Activated CD4-positive, alpha-beta T cell treated with anti-CD3 and anti-CD28 coated beads, Interleukin-2, amount 50 U/mL, for 16 hours (primary cell): Measurements from ENCODE around the gene RPL3.

Experiments used
- DNase-seq: peaks from one replicate; pipeline ENCODE4 v3.0.0-alpha.2; 2020

The RPL3 gene

DNA sequence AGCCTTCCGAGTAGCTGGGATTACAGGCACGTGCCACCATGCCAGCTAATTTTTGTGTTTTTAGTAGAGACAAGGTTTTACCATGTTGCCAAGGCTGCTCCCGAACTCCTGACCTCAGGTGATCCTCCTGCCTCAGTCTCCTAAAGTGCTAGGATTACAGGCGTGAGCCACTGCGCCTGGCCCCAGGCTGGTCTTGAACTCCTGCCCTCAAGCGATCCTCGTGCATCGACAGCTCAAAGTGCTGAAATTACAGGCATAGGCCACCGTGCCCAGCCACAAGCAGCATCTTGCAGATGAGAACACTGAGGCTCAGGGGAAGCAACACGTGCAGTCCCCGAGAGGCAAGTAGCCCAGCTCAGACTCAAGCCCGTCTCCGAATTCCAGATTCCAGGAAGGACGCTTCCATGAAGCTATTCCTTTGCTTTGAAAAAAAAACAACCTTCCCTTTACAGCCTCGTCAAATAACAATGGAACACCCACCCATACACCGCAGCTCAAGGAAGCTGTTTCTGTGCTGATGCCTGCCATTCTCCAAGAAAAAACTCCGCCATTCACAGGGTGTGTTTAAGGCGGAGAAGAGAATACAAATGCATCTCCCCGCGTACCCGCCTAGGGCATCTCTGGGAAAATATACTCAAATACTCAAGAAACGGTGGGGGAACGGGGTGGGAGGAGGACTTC, 40.1 kb downstream of the RPL3 start:
- no peak for DNase-seq

DNA sequence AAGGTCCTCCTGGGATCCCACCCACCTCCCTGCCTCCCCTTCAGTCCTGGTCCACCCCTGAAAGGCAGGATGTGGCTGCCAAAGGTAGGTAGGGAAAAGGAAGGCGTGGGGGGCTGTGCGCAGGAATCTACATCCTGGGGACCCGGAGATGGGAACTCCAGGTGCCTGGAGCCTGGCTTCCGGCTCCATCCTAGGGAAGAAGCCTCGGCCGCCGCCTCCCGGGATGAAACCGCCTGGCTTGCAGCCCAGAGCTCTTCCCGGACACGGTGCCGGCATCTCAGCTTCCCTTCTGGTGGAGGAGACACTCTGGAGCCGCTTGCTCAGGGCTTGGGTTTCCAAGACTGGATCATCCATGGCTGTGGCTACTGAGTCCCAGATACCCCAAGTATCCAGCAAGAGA, 41.4 kb downstream of the RPL3 start:
- no peak for DNase-seq

DNA sequence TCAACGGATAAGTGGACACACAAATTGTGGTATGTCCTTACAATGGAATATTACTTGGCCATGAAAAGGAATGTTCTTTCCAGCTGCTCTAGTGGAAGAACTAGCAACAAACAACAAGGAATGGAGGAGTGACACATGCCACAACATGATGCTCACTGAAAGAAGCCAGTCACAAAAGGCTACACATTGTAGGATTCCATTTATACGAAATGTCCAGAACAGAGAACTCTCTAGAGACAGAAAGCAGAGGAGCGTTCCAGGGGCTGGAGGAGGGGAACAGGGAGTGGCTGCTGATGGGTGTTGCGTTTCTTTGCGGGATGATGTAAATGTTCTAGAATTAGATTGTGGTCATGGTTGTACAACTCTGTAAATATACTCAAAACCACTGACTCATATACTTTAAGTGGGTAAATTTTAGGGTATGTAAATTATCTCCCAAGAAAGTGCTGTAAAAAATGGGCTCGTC, 42.2 kb downstream of the RPL3 start:
- DNase-seq, result no peak

DNA sequence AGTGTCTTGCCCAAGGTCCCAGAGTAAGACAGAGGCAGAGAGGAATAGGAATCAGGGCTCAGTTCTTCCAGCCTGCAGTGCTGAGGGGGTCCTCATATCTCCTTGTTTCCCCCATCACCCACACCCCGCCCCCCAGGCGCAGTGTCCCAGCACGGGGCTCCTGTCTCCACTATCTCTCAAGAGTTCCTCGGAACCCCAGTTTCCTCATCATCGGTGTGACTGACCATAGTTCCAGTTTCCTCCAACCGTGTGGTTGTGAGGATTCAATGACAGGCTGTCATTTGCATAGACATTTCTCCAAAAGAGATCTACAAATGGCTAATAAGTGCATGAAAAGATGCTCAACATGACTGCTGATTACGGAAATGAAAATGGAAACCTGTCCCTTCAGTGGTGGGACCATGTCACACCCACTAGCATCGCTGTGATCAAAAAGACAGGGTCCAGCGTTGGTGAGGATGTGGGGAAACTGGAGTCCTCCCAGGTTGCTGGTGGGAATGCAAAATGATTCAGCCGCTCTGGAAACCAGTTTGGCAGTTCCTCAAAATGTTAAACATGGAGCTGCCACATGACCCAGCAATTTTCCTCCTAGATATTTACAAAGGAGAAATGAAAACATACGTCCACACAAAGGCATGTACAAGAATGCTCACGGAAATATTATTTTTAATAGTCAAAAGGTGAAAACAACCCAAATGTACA, 42.8 kb downstream of the RPL3 start:
- no peak for DNase-seq

DNA sequence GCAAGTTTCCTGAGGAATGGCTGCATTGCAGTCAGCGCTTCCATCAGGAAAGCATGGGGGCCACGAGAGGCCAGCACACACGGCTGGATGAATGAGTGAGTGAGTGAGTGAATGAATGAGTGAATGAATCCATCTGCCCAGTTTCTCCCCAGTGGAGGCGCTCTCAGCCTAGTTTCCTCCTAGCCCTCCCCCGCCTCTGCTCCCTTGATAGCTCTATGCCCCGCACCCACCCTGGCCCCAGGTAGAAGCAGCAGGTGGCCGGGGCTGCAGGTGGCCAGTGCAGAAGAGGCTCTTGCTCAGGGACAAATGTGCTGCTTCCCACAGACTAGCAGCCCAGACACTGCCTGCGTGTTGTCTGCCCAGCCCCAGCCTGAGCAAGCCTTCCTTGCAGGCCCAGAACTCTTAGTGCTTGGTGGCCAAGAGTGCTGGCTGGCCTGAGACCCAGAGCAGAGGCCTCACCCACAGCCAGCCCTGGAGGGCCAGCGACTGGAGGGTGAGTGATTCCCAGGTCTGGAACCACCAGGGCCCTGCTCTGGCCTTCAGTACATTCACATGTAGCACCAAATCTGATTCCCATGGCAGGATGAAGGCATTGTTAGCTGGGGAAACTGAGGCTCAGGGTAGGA, 43.5 kb downstream of the RPL3 start:
- no peak for DNase-seq

DNA sequence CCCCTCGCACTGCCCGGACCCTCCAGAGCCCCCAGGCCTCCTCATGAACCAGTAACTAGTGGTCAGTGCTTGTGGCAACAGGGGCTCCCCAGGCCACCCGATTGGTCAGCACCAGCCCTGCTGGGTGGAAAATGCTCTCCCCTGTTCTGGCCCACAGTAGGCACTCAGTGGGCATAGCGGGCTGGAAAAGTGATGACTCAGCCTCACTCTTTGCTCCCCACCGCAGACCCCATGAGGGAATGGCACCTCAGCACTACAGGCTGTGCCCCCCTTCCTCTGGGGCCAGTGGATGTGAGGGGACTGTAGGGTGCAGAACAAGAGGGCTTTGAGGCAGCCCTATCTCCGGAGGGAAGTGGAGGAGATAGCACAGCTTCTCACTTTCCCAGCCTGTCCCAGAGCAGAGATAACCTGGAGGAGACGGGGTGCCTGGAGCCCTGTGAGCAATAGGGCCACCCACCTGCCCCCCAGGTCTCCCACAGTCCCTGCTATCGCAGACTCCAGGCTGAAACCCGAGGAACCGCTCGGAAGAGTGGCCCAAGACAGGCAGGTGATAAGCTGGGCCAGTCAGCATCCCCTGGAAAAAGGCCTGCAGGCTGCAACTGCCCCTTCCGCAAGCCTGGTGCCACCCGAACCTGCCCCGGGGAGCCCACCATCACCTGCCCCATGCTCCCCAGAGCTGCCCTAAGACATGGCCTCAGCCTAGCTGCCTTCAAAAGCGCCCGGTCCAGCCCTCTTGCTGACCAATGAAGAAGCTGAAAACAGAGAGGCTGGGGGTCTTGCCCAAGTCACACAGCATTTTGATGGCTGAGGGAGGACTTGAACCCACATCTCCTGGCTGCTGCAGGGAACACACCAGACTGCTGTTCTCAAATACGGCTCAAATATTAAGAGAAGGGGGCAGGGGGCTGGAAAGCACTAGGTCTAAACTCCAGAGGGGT, 45.2 kb downstream of the RPL3 start:
- DNase-seq, result no peak

DNA sequence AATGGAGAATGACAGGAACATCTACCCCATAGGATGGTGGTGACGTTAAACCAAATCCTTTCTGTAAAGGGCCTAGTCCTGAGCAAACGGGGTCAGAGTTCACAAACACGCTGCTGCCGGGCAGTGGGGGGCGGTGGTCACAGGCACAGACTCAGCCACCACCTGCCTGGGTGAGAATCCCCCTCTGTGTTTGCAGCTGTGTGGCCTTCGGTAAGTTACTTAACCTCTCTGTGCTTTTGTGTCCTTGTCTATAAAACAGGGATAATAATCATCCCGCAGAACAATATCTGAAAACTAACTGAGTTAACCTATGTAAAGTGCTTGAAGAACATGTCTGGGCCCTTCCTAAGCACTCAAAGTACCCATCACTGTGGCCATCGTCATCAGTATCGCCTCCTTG, 48.6 kb downstream of the RPL3 start:
- DNase-seq, result no peak

DNA sequence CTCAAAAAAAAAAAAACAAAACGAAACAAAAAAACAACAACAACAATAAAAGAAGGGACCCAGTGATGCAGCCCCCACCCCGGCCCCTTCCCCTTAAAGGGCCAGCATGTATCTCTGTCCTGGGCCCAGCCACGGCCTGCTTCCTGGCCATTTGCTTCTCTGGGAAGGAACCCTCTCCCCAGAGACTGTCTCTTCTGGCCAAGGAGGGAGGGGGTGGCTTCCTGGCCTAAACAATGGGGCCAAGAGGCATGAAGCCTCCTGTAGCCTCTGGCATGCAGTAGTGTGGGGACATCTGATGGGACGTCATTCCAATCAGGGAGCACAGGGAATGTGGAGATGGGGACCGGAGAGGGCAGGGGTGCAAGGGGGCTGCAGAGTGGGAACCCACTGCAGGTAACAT, 49.1 kb downstream of the RPL3 start:
- DNase-seq, result no peak

DNA sequence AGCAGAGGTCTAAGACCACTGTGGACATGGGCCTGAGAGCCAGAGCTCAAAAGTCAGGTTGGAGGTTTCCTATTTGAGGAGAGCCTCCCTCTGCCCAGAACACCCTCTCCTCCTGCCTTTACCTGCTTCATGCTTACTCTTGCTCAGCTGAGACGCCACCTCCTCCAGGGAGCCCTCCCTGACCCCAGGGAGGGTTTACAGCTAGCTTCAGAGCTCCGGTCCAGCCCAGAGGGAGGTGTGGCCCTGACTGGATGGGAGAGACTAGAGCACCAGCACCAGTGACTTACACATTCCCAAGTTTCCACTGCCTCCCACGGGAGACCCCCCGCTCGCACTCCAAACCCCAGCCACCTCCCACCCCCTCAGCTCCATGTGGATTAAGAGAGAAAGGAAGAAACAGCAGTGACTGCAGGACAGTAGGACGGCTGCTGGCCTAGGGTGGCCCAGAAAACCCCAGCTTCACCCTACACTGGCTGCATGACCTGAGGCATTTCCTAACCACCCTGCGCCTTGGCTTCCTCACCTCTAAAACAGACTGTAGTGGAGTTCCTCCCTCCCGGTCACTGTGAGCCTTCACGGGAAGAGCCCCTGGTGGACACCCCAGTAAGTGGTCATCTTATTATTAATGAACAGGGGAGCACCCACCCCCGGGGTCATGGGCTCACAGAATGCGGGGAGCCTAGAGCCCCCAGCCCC, 50.2 kb downstream of the RPL3 start:
- DNase-seq, result no peak

DNA sequence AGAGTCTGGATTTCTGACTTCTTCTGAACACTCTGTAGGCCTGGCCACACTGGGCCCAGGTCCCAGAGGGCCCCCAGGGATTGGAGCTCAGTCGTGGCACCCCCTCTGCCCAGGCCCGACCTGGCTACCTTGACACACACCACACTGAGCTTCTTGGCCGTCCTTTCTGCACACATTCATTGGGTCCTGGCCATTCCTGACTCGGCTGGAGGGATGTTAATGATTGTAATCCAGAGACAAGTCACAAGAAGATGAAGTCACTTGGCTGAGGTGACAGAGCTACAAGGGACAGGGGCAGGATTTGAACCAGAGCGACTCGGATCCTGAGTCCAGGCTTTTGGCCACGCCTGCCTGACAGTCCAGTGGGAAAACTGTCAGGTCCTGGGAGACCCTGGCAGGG, 50.8 kb downstream of the RPL3 start:
- no peak for DNase-seq

DNA sequence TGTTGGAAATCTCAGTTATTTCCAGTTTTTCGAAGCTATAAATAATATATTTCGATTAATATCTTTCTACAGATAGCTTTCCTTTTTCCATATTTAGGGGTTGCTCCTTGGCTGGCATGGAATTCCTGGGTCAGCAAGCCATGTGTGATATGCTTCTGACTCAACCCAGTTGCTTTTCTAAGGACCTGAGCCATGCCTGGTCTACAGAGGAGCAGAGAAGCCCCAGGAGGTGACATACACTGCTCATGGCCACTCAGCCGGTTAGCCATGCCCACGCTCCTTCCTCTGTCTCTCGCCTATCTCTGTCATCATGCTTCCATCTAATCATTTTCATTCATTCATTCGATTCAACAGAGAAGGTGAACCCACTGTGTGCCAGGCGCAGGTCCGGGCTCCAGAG, 51.4 kb downstream of the RPL3 start:
- no peak for DNase-seq

DNA sequence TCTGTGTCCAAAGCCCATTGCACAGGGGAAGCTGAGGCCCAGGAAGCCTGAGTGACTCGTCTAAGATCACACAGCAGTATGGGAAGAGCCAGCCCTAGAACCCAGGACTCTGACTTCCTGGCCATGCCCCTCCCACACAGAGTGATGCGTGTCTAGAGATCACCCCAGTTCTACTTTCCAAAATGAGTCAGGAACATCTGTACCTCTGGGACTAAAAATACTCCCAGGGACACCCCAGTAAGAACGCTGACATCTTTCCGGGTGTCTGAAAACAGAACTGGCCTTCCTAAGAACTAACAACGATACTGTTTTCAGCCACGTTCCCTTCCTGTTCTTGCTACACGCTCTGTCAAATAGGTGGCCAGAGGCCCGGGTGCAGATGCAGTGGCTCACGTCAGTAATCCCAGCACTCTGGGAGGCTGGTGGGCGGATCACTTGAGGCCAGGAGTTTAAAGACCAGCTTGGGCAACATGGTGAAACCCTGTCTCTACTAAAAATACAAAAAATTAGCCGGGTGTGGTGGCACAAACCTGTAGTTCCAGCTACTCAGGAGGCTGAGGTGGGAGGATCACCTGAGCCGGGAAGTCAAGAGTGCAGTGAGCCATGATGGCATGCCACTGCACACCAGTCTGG, 52.9 kb downstream of the RPL3 start:
- peak; percentile 78 for DNase-seq

DNA sequence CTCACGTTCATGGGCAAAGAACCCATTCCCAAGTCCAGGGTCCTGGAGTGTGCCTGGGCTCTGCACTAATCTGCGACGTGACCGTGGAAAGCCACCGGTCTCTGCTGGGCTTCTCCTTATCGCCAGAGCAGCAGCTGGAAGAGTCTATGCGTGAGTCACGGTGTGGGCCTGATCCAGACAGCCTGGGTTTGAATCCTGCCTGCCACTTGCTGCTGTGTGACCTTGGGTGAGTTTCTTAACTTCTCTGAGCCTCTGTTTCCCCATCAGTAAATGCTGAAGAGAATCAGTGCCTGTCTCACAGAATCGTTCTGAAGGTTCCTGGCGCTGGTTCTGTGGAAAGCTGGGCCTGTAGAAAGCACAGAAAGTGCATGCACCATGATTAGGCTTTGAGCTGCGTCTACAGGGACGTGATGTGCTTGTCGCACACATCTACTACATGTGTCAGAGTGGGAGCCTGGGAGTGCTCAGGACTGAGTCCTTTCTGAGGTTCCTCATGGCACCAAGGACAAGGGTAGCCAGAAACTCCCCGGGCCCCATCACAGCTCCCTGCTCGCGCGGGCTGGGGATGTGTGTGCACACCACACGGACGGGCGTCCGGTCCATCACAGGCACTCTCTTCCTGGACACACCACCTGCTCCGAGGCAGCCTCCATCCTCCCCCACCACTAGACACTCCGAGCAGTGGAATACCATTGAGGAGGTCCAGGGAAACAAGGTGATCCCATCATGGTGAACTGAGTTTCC, 54.1 kb downstream of the RPL3 start:
- no peak for DNase-seq

DNA sequence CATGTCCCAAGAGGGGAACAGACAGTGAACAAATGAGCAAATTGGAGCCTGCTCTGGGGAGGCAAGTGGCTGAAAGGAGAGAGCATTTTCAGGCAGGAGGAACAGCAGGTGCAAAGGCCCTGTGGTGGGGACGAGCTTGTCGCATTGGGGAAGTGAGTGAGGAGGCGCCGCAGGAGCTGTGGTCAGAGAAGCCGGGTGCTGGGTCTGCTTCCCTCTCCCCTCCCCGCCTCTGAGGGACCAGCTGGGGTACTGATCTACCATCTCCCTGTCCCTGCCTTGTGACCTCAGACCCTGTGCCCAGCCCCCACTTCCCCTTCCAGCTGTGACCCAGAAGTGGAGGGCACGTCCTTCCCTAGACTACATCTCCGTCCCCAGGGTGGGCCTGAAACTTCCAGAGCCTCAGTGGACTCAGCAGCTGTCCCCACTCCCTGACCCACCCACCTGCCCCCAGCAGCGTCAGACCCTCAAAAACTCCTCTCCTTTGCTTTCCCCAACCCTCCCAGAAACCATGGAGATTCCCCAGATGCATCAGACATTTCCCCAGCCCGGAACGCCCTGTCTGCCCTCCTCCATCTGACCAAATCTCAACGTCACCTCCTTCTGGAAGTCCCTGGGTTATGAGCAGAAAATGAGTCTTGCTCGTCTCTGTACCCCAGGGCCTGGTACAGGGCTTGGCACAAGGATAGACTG, 54.9 kb downstream of the RPL3 start:
- no peak for DNase-seq

DNA sequence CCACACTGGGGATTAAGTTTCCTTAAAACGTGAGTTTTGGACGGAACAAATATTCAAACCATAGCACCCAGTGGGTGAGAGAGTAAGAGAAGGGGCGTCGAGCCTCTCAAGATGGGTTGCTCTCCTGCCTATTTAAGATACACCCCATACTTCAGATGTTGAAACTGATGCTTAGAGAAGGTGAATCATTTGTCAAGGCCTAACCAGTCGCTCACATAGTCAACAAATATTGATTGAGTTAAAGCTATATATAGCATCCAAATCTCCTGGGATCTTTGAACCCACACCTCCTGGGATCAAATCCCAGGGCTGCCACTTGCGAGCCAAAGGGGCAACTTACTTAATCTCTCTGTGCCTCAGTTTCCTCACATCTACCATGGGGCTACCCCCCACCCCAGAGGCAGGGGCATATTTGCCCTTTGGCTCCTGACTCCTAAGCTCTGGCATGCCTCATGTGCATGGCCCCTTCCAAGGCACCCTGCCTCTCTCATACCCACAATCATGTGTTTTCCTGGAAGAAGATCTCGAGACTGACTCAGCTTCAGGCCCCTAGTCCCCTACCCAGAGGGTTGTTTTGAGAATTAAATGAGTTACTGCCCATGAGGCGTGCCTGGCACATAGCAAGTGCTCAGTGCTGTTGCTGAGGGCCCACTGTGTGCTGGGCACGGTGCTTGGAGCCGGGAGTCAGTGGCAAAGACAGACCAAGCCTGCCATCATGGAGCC, 55.6 kb downstream of the RPL3 start:
- DNase-seq, result no peak
